ENCODE measurements around the gene GPAM. TPM values are rescaled to one million over a fixed set of nuclear protein-coding genes. Genes with fewer than 3 reads are reported as not detected.

Gene GPAM
- total and polyA plus RNA-seq, 2 of the 8 experiments (the other 6 are each of a cell fraction or from before 2014, with no cell fraction given) = 5.5 to 15.5 TPM

GRCh38 chr10:112201334-112201733, 17.8 kb upstream of the GPAM start:
- no peak overlapping the region for H2BK5ac ChIP-seq (ENCODE audit: low read depth, low read length)
- H2AK5ac ChIP-seq (ENCODE audit: low read depth, low read length) = no peak overlapping the region
- H3K79me2 ChIP-seq (ENCODE audit: control insufficient read depth in 1 of 2, insufficient read depth in 2 of 2, low read length in 2 of 2) = no peaks in the 10 kb centered on the region
- H3K9me3 ChIP-seq (ENCODE audit: insufficient read depth in 2 of 2, low read depth in 1 of 2, low read length in 1 of 2) = no peaks in the 10 kb centered on the region
- H4K8ac ChIP-seq (ENCODE audit: extremely low read depth, insufficient read depth, low read length) = no peak overlapping the region
- FAIRE-seq (no peak), DNase-seq (ENCODE audit: low read depth in 1 of 2, low spot score in 2 of 2) (no peak)
- no peak overlapping the region for H3K9ac ChIP-seq (replicated peaks in 1 of 4; ENCODE audit: extremely low read depth in 1 of 4, low read depth in 3 of 4, low read length in 3 of 4)
- no peak overlapping the region for H2BK20ac ChIP-seq (ENCODE audit: low read length)
- H4K91ac ChIP-seq (replicated peaks; ENCODE audit: insufficient read length, low read length) = no peak overlapping the region
- no peak overlapping the region for H3K4me3 ChIP-seq (ENCODE audit: extremely low read depth in 1 of 4, insufficient read depth in 2 of 4, low read depth in 3 of 4, low read length in 4 of 4)
- H3K79me1 ChIP-seq (ENCODE audit: low read depth, low read length) = no peaks in the 10 kb centered on the region
- no peak overlapping the region for H3K23ac ChIP-seq (ENCODE audit: insufficient read length)
- H3K23me2 ChIP-seq (ENCODE audit: low read depth, low read length) = no peaks in the 10 kb centered on the region
- no peak overlapping the region for H3K4me2 ChIP-seq (ENCODE audit: insufficient read depth in 1 of 2, low read depth in 2 of 2, low read length in 2 of 2)
- no peaks in the 10 kb centered on the region for H4K20me1 ChIP-seq (replicated peaks in 1 of 2; ENCODE audit: control insufficient read depth in 1 of 2, insufficient read depth in 2 of 2, low read length in 2 of 2)
- no peaks in the 10 kb centered on the region for H3K36me3 ChIP-seq (ENCODE audit: control insufficient read depth in 2 of 4, insufficient read depth in 4 of 4, low read length in 3 of 4)
- H4K5ac ChIP-seq (ENCODE audit: insufficient read length, low read depth, low read length) = no peak overlapping the region
- no peak overlapping the region for H2BK120ac ChIP-seq (replicated peaks; ENCODE audit: low read depth, low read length)
- no peaks in the 10 kb centered on the region for H3K27me3 ChIP-seq (replicated peaks in 1 of 4; ENCODE audit: control insufficient read depth in 3 of 4, extremely low read depth in 1 of 4, insufficient read depth in 3 of 4, low read length in 3 of 4)
- no peak overlapping the region for H3K18ac ChIP-seq (ENCODE audit: extremely low read depth, low read length)
- no peak overlapping the region for H2BK12ac ChIP-seq (ENCODE audit: low read depth, low read length)
- H2AFZ ChIP-seq (ENCODE audit: low read length) = no peak overlapping the region
- no peaks in the 10 kb centered on the region for H3K4me1 ChIP-seq (replicated peaks in 1 of 4; ENCODE audit: control insufficient read depth in 3 of 4, insufficient read depth in 4 of 4, low read length in 3 of 4)
- 86% methylated on average over 1 of the region's 1 CpG; no CpG with 5 or more reads in 1 of the 2 experiments for WGBS, 2 experiments (ENCODE audit: extremely low coverage in 1 of 2, insufficient coverage in 1 of 2, insufficient read length in 1 of 2, insufficient replicate concordance in 2 of 2, low coverage in 1 of 2, low lambda C conversion rate in 2 of 2, missing lambda C conversion rate in 1 of 2)
- H3K56ac ChIP-seq (replicated peaks; ENCODE audit: insufficient read length, low read depth, low read length) = no peak overlapping the region
- H3K27ac ChIP-seq (ENCODE audit: low read depth, low read length) = no peak overlapping the region
- H2BK15ac ChIP-seq (ENCODE audit: low read length) = no peak overlapping the region
- H3K14ac ChIP-seq (ENCODE audit: insufficient read length) = no peak overlapping the region
- CTCF ChIA-PET (ENCODE audit: partially characterized antibody) = interaction anchor here (1.1 to 1.7 kb wide), 4 partner anchors 10 to 107 kb away, joined by 3 to 7 read pairs (median 4); no protein-coding TSS in a partner anchor
- POLR2A ChIA-PET (ENCODE audit: partially characterized antibody) = no interaction called here
- H3K4ac ChIP-seq (replicated peaks; ENCODE audit: insufficient read length, low read depth, low read length) = no peak overlapping the region

All from H1 (cell line).